ENCODE data around the gene MEST. TPM values are rescaled to one million over a fixed set of nuclear protein-coding genes. Genes with fewer than 3 reads are reported as not detected.

The MEST gene
- polyA plus RNA-seq, 1 of the 3 experiments (the other 2 are of a cell fraction) = 36.7 TPM

DNA sequence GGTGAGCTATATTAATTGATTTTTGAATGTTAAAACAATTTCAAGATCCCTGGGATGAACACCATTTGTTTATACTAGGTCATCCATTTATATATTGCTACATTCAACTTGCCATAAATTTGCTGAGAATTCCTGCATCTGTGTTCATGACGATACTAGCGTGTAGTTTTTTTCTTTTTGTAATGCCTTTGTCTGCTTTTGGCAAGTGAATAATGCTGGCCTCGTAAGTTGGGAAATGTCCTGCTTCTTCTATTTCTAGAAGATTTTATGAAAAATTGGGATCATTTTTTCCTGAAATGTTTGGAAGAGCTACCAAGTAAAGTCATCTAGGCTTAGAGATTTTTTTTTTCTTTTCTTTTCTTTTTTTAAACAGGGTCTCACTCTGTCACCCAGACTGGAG is 12.9 kb upstream of the MEST start (continued):
- TF ChIP-seq ELF1 (IDR thresholded peaks at IDR 0.05) (no peak), GABPA (IDR thresholded peaks at IDR 0.05; ENCODE audit: low read depth) (no peak), TEAD4 (IDR thresholded peaks at IDR 0.05; ENCODE audit: borderline replicate concordance, insufficient read depth) (no peak), CHD2 (IDR thresholded peaks at IDR 0.05; ENCODE audit: low read length, partially characterized antibody) (no peak)
- TF ChIP-seq, protein P1, sequence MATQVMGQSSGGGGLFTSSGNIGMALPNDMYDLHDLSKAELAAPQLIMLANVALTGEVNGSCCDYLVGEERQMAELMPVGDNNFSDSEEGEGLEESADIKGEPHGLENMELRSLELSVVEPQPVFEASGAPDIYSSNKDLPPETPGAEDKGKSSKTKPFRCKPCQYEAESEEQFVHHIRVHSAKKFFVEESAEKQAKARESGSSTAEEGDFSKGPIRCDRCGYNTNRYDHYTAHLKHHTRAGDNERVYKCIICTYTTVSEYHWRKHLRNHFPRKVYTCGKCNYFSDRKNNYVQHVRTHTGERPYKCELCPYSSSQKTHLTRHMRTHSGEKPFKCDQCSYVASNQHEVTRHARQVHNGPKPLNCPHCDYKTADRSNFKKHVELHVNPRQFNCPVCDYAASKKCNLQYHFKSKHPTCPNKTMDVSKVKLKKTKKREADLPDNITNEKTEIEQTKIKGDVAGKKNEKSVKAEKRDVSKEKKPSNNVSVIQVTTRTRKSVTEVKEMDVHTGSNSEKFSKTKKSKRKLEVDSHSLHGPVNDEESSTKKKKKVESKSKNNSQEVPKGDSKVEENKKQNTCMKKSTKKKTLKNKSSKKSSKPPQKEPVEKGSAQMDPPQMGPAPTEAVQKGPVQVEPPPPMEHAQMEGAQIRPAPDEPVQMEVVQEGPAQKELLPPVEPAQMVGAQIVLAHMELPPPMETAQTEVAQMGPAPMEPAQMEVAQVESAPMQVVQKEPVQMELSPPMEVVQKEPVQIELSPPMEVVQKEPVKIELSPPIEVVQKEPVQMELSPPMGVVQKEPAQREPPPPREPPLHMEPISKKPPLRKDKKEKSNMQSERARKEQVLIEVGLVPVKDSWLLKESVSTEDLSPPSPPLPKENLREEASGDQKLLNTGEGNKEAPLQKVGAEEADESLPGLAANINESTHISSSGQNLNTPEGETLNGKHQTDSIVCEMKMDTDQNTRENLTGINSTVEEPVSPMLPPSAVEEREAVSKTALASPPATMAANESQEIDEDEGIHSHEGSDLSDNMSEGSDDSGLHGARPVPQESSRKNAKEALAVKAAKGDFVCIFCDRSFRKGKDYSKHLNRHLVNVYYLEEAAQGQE (IDR thresholded peaks at IDR 0.05; ENCODE audit: low read depth, low read length) = no peak

DNA sequence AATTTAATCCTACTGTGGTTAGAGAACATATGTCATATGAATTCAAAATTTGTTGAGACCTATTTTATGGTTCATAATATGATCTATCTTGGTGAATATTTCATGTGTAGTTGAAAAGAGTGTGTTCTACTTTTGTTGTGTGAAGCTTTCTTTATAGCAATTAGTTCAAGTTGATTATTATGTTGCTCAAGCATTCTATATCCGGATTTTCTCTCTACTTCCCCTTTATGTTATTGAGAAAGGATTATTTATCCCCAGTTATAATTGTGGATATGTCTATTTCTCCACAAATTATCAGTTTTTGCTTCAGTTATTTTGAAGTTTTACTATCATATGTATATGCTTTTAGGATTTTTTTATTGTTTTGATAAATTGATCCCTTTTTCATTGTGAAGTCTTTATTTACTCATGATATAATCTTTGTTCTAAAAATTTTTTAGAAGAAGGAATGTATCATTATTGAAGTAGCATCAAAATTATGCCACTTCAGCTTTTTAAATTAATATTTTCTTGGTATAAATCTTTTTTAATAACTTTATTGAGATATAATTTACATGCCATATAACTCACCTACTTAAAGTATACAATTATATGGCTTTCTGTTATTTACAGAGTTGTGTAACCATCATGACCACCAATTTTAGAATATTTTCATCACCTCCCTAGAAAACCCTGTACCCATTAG is 12.0 kb upstream of the MEST start:
- ChIA-PET CTCF (no interaction called here), POLR2A (no interaction called here)
- peaks cover 5% of the 10 kb centered on the region for H3F3A ChIP-seq (replicated peaks; ENCODE audit: insufficient read depth)
- H3K36me3 ChIP-seq (replicated peaks in 1 of 2; ENCODE audit: control insufficient read depth in 1 of 2, insufficient read depth in 2 of 2, low read length in 1 of 2) = no peaks in the 10 kb centered on the region
- H3K79me2 ChIP-seq (ENCODE audit: insufficient read depth) = no peaks in the 10 kb centered on the region
- no peaks in the 10 kb centered on the region for H3K27me3 ChIP-seq (ENCODE audit: insufficient read depth)
- no peaks in the 10 kb centered on the region for H3K9me2 ChIP-seq
- no peak overlapping the region for H3K4me2 ChIP-seq
- no peak overlapping the region for H3K4me3 ChIP-seq (ENCODE audit: low read depth in 2 of 2, low read length in 1 of 2)
- H3K9ac ChIP-seq = no peak overlapping the region
- H3K27ac ChIP-seq (ENCODE audit: low read depth in 2 of 2, low read length in 1 of 2) = no peak overlapping the region
- H2AFZ ChIP-seq (ENCODE audit: low read depth) = no peak overlapping the region; the same call in 1 of the 2 replicates
- H4K20me1 ChIP-seq (ENCODE audit: insufficient read depth) = no peaks in the 10 kb centered on the region
- H3K4me1 ChIP-seq (ENCODE audit: control insufficient read depth in 1 of 2, insufficient read depth in 2 of 2, low read depth in 1 of 2, low read length in 1 of 2) = peaks cover 0 to 3% of the 10 kb centered on the region in 2 experiments; a peak in 1 of 4 replicates
- H3K9me3 ChIP-seq = peaks cover 8% of the 10 kb centered on the region; the same call in 1 of the 2 replicates
- TF ChIP-seq ELF1 (IDR thresholded peaks at IDR 0.05) (no peak), SIN3A (IDR thresholded peaks at IDR 0.05; ENCODE audit: borderline replicate concordance, low read depth, low read length) (no peak), JUND (IDR thresholded peaks at IDR 0.05) (no peak), FOXM1 (IDR thresholded peaks at IDR 0.05; ENCODE audit: low read depth) (no peak), NFIC (IDR thresholded peaks at IDR 0.05; ENCODE audit: borderline replicate concordance) (no peak), GATA2 (CRISPR knock-in tag; IDR thresholded peaks at IDR 0.05) (no peak), TCF12 (IDR thresholded peaks at IDR 0.05) (no peak), MEF2A (IDR thresholded peaks at IDR 0.05; ENCODE audit: borderline replicate concordance, low read depth) (no peak), TAF1 (IDR thresholded peaks at IDR 0.05; ENCODE audit: borderline replicate concordance, low read depth, low read length) (no peak), MXI1 (IDR thresholded peaks at IDR 0.05; ENCODE audit: low read depth, low read length) (no peak), SMC3 (IDR thresholded peaks at IDR 0.05; ENCODE audit: low read depth, low read length) (no peak), NRF1 (IDR thresholded peaks at IDR 0.05; ENCODE audit: low read depth, low read length) (no peak)
- TF ChIP-seq, protein P2, sequence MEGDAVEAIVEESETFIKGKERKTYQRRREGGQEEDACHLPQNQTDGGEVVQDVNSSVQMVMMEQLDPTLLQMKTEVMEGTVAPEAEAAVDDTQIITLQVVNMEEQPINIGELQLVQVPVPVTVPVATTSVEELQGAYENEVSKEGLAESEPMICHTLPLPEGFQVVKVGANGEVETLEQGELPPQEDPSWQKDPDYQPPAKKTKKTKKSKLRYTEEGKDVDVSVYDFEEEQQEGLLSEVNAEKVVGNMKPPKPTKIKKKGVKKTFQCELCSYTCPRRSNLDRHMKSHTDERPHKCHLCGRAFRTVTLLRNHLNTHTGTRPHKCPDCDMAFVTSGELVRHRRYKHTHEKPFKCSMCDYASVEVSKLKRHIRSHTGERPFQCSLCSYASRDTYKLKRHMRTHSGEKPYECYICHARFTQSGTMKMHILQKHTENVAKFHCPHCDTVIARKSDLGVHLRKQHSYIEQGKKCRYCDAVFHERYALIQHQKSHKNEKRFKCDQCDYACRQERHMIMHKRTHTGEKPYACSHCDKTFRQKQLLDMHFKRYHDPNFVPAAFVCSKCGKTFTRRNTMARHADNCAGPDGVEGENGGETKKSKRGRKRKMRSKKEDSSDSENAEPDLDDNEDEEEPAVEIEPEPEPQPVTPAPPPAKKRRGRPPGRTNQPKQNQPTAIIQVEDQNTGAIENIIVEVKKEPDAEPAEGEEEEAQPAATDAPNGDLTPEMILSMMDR (IDR thresholded peaks at IDR 0.05) = no peak
- TF ChIP-seq, protein P1 (IDR thresholded peaks at IDR 0.05; ENCODE audit: low read depth, low read length) = no peak
- TF ChIP-seq, protein P3, sequence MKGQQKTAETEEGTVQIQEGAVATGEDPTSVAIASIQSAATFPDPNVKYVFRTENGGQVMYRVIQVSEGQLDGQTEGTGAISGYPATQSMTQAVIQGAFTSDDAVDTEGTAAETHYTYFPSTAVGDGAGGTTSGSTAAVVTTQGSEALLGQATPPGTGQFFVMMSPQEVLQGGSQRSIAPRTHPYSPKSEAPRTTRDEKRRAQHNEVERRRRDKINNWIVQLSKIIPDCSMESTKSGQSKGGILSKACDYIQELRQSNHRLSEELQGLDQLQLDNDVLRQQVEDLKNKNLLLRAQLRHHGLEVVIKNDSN (IDR thresholded peaks at IDR 0.05; ENCODE audit: borderline replicate concordance, low read depth) = no peak
- no peak for DNase-seq
- 58% methylated on average over 1 of the region's 1 CpG for WGBS (ENCODE audit: low lambda C conversion rate)

Measured in SK-N-SH (cell line).